Osteocyte (in vitro differentiated cells): ENCODE data around the gene XPO4. TPM values are rescaled to one million over a fixed set of nuclear protein-coding genes. Genes with fewer than 3 reads are reported as not detected.
"Not testable (repeated sequence)": the region's sequence is repeated elsewhere in the genome, so short reads cannot be mapped to it uniquely, and the experiment has no call there.

Experiments used
- DNase-seq: peaks from one replicate; pipeline ENCODE4 v3.0.0; 2021; ENCODE audit warnings: mixed read lengths; ENCODE audit not compliant: unreplicated experiment; ENCODE audit errors: extremely low spot score
- H3K27ac Mint-ChIP-seq: one replicate; pipeline ENCODE4 v1.8.0; 2021; ENCODE audit warnings: mild to moderate bottlenecking, mixed read lengths; ENCODE audit not compliant: unreplicated experiment
- H3K27me3 Mint-ChIP-seq: one replicate; pipeline ENCODE4 v1.8.0; 2021; ENCODE audit warnings: mixed read lengths; ENCODE audit not compliant: unreplicated experiment
- H3K36me3 Mint-ChIP-seq: one replicate; pipeline ENCODE4 v1.8.0; 2021; ENCODE audit warnings: mixed read lengths; ENCODE audit not compliant: unreplicated experiment
- H3K4me1 Mint-ChIP-seq: one replicate; pipeline ENCODE4 v1.8.0; 2021; ENCODE audit warnings: mixed read lengths; ENCODE audit not compliant: unreplicated experiment
- H3K4me3 Mint-ChIP-seq: one replicate; pipeline ENCODE4 v1.8.0; 2021; ENCODE audit warnings: mild to moderate bottlenecking, moderate library complexity, mixed read lengths; ENCODE audit not compliant: unreplicated experiment
- H3K9me3 Mint-ChIP-seq: one replicate; pipeline ENCODE4 v1.8.0; 2021; ENCODE audit warnings: mixed read lengths; ENCODE audit not compliant: unreplicated experiment
- total RNA-seq: library from RNA; stranded (reverse); gene quantifications from 2 replicates; pipeline ENCODE4 v1.2.1, GENCODE V29; 2021
- TF ChIP-seq, protein P1 (sequence below): fragments of 200-600 bp; sonication (generic); IDR thresholded peaks from 2 replicates; pipeline ENCODE4 v1.5.0; 2021; ENCODE audit warnings: antibody characterized with exemption, mild to moderate bottlenecking, moderate library complexity

XPO4 gene
- total RNA-seq, 1 donor from 2014 or later = 13.9 TPM

- Mint-ChIP-seq H3K36me3 (no peaks in the 10 kb centered on the region), H3K27ac (peak overlapping the region; percentile 56), H3K27me3 (no peaks in the 10 kb centered on the region), H3K4me1 (peaks cover 43% of the 10 kb centered on the region), H3K4me3 (no peak overlapping the region), H3K9me3 (no peaks in the 10 kb centered on the region)
- DNase-seq = no peak
- TF ChIP-seq, protein P1, sequence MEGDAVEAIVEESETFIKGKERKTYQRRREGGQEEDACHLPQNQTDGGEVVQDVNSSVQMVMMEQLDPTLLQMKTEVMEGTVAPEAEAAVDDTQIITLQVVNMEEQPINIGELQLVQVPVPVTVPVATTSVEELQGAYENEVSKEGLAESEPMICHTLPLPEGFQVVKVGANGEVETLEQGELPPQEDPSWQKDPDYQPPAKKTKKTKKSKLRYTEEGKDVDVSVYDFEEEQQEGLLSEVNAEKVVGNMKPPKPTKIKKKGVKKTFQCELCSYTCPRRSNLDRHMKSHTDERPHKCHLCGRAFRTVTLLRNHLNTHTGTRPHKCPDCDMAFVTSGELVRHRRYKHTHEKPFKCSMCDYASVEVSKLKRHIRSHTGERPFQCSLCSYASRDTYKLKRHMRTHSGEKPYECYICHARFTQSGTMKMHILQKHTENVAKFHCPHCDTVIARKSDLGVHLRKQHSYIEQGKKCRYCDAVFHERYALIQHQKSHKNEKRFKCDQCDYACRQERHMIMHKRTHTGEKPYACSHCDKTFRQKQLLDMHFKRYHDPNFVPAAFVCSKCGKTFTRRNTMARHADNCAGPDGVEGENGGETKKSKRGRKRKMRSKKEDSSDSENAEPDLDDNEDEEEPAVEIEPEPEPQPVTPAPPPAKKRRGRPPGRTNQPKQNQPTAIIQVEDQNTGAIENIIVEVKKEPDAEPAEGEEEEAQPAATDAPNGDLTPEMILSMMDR = no peak
Observed at GRCh38 chr13:20870829-20871228, 31.7 kb downstream of the XPO4 start.

DNA sequence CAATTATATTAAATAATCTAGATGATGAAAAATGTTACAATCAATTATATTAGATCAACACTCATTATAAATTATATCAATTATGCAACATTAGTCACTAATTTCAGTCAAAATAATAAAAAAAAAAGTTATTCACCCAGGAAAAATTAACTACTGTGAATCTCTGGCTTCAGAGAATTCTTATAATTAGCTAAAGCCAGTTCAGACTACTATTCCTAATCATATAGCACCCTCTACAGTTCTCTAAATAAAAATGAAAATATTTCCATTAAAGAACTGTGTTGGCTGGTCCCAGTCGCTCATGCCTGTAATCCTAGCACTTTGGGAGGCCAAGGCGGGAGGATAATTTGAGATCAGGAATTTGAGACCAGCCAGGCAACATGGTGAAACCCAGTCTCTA lies 33.0 kb downstream of the XPO4 start:
- H3K9me3 Mint-ChIP-seq = no peaks in the 10 kb centered on the region
- H3K4me3 Mint-ChIP-seq = no peak overlapping the region
- TF ChIP-seq, protein P1 = peak; percentile 53
- H3K4me1 Mint-ChIP-seq = peaks cover 52% of the 10 kb centered on the region
- H3K36me3 Mint-ChIP-seq = no peaks in the 10 kb centered on the region
- H3K27ac Mint-ChIP-seq = no peak overlapping the region
- no peaks in the 10 kb centered on the region for H3K27me3 Mint-ChIP-seq
- DNase-seq = no peak

DNA sequence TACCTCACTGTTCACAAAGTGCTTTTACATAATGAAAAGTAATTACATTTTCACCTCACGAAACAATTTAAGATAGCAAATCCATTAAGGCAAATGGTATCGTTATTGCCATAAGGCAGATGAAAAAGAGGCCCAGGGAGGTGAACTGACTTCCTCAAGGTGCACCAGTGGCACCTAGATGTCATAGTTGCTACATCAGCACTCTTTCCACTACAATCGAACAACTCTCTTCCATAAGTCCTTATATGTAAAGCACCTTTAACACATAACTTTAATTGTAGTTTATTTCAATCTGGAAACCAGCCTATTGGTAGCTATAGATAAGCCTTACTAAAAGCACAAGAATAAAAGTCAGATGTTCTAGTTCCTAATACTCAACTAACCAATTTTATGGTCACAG lies 35.1 kb downstream of the XPO4 start:
- Mint-ChIP-seq H3K4me1 (peaks cover 41% of the 10 kb centered on the region), H3K27ac (no peak overlapping the region), H3K4me3 (no peak overlapping the region), H3K36me3 (peaks cover under 1% of the 10 kb centered on the region), H3K9me3 (no peaks in the 10 kb centered on the region), H3K27me3 (no peaks in the 10 kb centered on the region)
- DNase-seq = no peak
- TF ChIP-seq, protein P1 = no peak

DNA sequence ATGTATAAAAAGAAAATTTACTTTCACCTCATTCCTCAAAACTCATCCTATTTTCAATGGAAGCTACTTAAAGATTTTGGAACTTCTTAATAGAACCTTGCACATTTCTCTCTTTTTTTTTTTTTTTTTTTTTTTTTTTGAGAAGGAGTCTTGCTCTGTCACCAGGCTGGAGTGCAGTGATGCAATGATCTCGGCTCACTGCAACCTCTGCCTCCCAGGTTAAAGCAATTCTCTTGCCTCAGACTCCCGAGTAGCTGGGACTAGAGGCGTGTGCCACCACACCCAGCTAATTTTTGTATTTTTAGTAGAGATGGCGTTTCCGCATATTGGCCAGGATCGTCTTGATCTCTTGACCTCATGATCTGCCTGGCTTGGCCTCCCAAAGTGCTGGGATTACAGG lies 40.9 kb downstream of the XPO4 start:
- Mint-ChIP-seq H3K4me1 (peaks cover 24% of the 10 kb centered on the region), H3K36me3 (peaks cover 12% of the 10 kb centered on the region)
- H3K9me3 Mint-ChIP-seq, H3K27me3 Mint-ChIP-seq, DNase-seq, H3K4me3 Mint-ChIP-seq, H3K27ac Mint-ChIP-seq: not testable (repeated sequence)

DNA sequence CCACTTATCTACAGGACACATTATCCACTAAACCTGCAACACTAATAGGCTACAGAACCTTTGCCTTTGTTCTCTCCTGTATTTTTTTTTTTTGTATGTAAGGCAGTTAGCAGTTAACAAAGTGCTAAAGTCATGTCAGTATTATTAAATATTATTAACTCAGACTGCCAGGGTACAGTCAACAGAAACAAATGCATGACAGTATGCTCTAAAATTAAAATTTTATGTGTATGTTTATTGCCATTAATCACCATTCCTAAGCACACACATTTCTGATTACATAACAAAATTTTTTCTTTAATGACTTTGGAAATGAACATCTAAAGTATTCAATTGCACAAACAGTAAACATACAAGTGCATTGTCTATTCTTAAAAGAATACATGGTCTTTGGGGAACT lies 41.7 kb downstream of the XPO4 start:
- no peak overlapping the region for H3K4me3 Mint-ChIP-seq
- no peaks in the 10 kb centered on the region for H3K27me3 Mint-ChIP-seq
- peaks cover 16% of the 10 kb centered on the region for H3K4me1 Mint-ChIP-seq
- H3K36me3 Mint-ChIP-seq = peaks cover 13% of the 10 kb centered on the region
- no peaks in the 10 kb centered on the region for H3K9me3 Mint-ChIP-seq
- TF ChIP-seq, protein P1 = no peak
- DNase-seq = no peak
- H3K27ac Mint-ChIP-seq = no peak overlapping the region

- H3K27me3 Mint-ChIP-seq = no peaks in the 10 kb centered on the region
- H3K4me1 Mint-ChIP-seq = no peaks in the 10 kb centered on the region
- H3K4me3 Mint-ChIP-seq = no peak overlapping the region
- no peaks in the 10 kb centered on the region for H3K9me3 Mint-ChIP-seq
- H3K36me3 Mint-ChIP-seq = peaks cover 8% of the 10 kb centered on the region
- no peak overlapping the region for H3K27ac Mint-ChIP-seq
- no peak for DNase-seq
- TF ChIP-seq, protein P1 = no peak
Observed at GRCh38 chr13:20856650-20857049, 45.9 kb downstream of the XPO4 start.
